Heart right ventricle (tissue), 16 donors: Measurements from ENCODE around the gene PHF24. TPM values are rescaled to one million over a fixed set of nuclear protein-coding genes. Genes with fewer than 3 reads are reported as not detected.
A peak's percentile ranks its signal among the peaks of the same experiment; 100 is the strongest.

Source experiments
- ATAC-seq, 8 donors: fragments of 200-7000 bp; cut with Tn5 transposase; one replicate each; pipeline ENCODE4 v1.9.1; 2020; ENCODE audit warnings: mild to moderate bottlenecking in 8 of 8, moderate library complexity in 8 of 8, moderate number of reproducible peaks in 1 of 8
- DNase-seq, 2 donors: peaks; one replicate each; pipeline ENCODE4 v3.0.0-alpha.2; 2020
- H3K27ac ChIP-seq, 10 donors: fragments of 200-600 bp; sonication (generic) in 2 of 10; one replicate each; pipeline versions ENCODE4 v1.5.0 to v1.8.0; 2020 to 2022; ENCODE audit warnings: mild to moderate bottlenecking in 3 of 10
- H3K27me3 ChIP-seq, 7 donors: fragments of 200-600 bp; one replicate each; pipeline ENCODE4 v1.8.0; 2021 to 2022; ENCODE audit warnings: mild to moderate bottlenecking in 2 of 7
- H3K36me3 ChIP-seq, 9 donors: fragments of 200-600 bp; sonication (generic) in 1 of 9; one replicate each; pipeline versions ENCODE4 v1.5.0 to v1.8.0; 2020 to 2022; ENCODE audit warnings: mild to moderate bottlenecking in 2 of 9
- H3K4me1 ChIP-seq, 9 donors: fragments of 200-600 bp; sonication (generic) in 1 of 9; one replicate each; pipeline versions ENCODE4 v1.5.0 to v1.8.0; 2020 to 2022; ENCODE audit warnings: mild to moderate bottlenecking in 4 of 9
- H3K4me3 ChIP-seq, 10 donors: fragments of 200-600 bp; sonication (generic) in 2 of 10; one replicate each; pipeline versions ENCODE4 v1.5.0 to v1.8.0; 2020 to 2022; ENCODE audit warnings: mild to moderate bottlenecking in 7 of 10, moderate library complexity in 2 of 10
- H3K9me3 ChIP-seq, 11 donors: fragments of 200-600 bp in 10 of 11; sonication (generic) in 2 of 11; one replicate each; pipeline versions ENCODE4 v1.5.0 to v1.8.0; 2013 to 2022; ENCODE audit warnings: mild to moderate bottlenecking in 2 of 11, control low read depth in 1 of 11, moderate library complexity in 1 of 11
- WGBS, 2 donors: extraction: QIAGEN DNeasy Blood & Tissue Kit; methylation state at CpG; one replicate each; pipeline ENCODE4 v1.1.7; 2013; ENCODE audit warnings: inconsistent platforms in 1 of 2; 5-methylcytosine and 5-hydroxymethylcytosine counted together
- intact Hi-C, 10 donors: fragments of 100-400 bp; cut with DNase I; formaldehyde crosslinking; loops; one replicate each; pipeline versions ENCODE4 v1.11.1 to v1.14.2; 2022
- polyA plus RNA-seq, 2 donors: library from polyadenylated mRNA; stranded (reverse); fragments of 200-250 nt; gene quantifications; one replicate each; pipeline ENCODE4 v1.2.3, GENCODE V29; 2013
- total RNA-seq, 10 donors: library from RNA; stranded (reverse); fragmentation: NEBNext Ultra II Directional in 3 of 10; extraction: Animal tissue kit (Norgen Biotek cat#: 25700) in 3 of 10; gene quantifications; one replicate each; pipeline versions ENCODE4 v1.2.1 to v1.2.4, GENCODE V29; 2021 to 2023
- TF ChIP-seq, protein P1 (sequence below), 9 donors: fragments of 200-600 bp; sonication (generic) in 2 of 9; IDR thresholded peaks; one replicate each; pipeline versions ENCODE4 v1.5.0 to v1.8.0; 2021 to 2022; ENCODE audit warnings: antibody characterized with exemption in 9 of 9, mild to moderate bottlenecking in 5 of 9, moderate library complexity in 1 of 9
- donor health status: Arrhythmogenic right ventricular cardiomyopathy.
- donor health status: ischemic (EF 13 %, LVEDD 7.1; RV severe dilation, severe dysfunction).
- donor health status: healthy with polysubstance abuse.
- donor health status: DM: no; HTN: yes; CAD: no.
- donor health status: DM: no; HTN: no; CAD: no.
- donor health status: ischemic (EF 25% LVEDD 6.9; RV normal size, moderate dysfunction).
- donor health status: ischemic (EF 25% LVEDD 5.7; RV mildly dilated, moderate dysfunction).
- donor health status: healthy.
- donor health status: DM: yes; HTN: yes; CAD: no.
- donor health status: Ischemic cardiomyopathy.
- donor health status: ischemic (EF 35%, LVEDD 5.7; RV mildly dilated, moderate dysfunction).
- donor health status: nonischemic (EF 11% LVEDD 7.7; RV severe dilation, severe dysfunction).
- donor health status: DM: yes; HTN: yes; CAD: no.
- donor health status: PGD.
- donor health status: ischemic (EF 29% LVEDD 5.4; RV normal size, mild dysfunction).
- donor health status: nonischemic (EF 23%, LVEDD 6.1; RV moderate dilation, normal function).

The PHF24 gene
- total and polyA plus RNA-seq, 12 donors: 0.07 to 2.2 (median 0.30) TPM

GRCh38 chr9:34976992-34977391, 18.9 kb downstream of the PHF24 start:
- WGBS, 2 donors: 87 to 94% methylated on average over 11 of the region's 11 CpGs
- Histone ChIP-seq H3K27ac (no peak overlapping the region), H3K36me3 (no peaks in the 10 kb centered on the region), H3K9me3 (no peaks in the 10 kb centered on the region), H3K4me1 (no peaks in the 10 kb centered on the region), H3K27me3 (peaks cover 0 to 4% (median 0%) of the 10 kb centered on the region in 7 donors), H3K4me3 (no peak overlapping the region)
- intact Hi-C loops: loop anchor here in 1 of 10 donors (5.0 kb wide), 1 partner anchor 75 kb away; no protein-coding TSS in a partner anchor
- DNase-seq (no peak), ATAC-seq (no peak)
- TF ChIP-seq, protein P1, sequence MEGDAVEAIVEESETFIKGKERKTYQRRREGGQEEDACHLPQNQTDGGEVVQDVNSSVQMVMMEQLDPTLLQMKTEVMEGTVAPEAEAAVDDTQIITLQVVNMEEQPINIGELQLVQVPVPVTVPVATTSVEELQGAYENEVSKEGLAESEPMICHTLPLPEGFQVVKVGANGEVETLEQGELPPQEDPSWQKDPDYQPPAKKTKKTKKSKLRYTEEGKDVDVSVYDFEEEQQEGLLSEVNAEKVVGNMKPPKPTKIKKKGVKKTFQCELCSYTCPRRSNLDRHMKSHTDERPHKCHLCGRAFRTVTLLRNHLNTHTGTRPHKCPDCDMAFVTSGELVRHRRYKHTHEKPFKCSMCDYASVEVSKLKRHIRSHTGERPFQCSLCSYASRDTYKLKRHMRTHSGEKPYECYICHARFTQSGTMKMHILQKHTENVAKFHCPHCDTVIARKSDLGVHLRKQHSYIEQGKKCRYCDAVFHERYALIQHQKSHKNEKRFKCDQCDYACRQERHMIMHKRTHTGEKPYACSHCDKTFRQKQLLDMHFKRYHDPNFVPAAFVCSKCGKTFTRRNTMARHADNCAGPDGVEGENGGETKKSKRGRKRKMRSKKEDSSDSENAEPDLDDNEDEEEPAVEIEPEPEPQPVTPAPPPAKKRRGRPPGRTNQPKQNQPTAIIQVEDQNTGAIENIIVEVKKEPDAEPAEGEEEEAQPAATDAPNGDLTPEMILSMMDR (IDR thresholded peaks at IDR 0.05): no peak

DNA sequence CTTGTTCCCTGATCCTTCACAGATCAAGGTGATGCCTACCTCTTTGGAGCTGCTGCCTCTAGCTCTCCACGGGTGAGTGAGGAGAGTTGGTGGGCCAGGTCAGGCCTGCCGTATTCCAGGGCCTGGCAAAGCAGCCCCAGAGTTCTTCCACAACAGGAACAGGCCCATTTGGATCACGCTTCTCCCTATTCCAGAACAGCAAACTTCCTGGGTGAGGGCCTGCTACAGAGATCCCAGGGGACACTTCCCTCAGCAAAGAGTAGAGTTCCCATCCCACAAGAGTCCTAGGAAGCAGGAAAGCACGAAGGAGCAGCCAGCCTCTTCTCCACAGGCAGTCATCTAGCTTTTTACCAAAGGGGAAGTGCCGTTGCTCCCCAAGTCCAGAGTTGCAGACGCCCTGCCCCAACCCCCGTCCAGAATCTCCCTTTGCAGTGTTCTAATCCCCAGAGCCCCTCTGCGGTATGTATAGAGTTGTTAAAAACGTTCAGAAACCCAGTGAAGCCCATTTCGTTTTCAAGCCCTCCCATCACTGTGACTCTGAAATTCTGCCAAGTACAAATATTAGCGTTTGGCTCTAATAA, 22.2 kb downstream of the PHF24 start:
- Histone ChIP-seq H3K36me3 (no peaks in the 10 kb centered on the region), H3K4me1 (peaks cover 0 to 20% (median 0%) of the 10 kb centered on the region in 9 donors), H3K27me3 (no peaks in the 10 kb centered on the region), H3K27ac (no peak overlapping the region), H3K4me3 (no peak overlapping the region), H3K9me3 (no peaks in the 10 kb centered on the region)
- 69 to 75% methylated on average over 11 of the region's 11 CpGs for WGBS, 2 donors
- intact Hi-C loops: loop anchor here in 7 of 10 donors (5.0 to 10.0 kb wide), 5 partner anchors 78 to 505 kb away; partner anchors contain the start of gene PIGO (in 1 of the 7)
- DNase-seq (no peak), ATAC-seq (no peak)
- TF ChIP-seq, protein P1 (IDR thresholded peaks at IDR 0.05): no peak

- H3K27ac ChIP-seq: peak overlapping the region in 1 of 10 donors; percentile 55
- ATAC-seq: no peak
- TF ChIP-seq, protein P1 (IDR thresholded peaks at IDR 0.05): no peak
- DNase-seq: no peak
- no peaks in the 10 kb centered on the region for H3K9me3 ChIP-seq
- intact Hi-C loops: loop anchor here in 7 of 10 donors (5.0 to 10.0 kb wide), 5 partner anchors 80 to 502 kb away; partner anchors contain the start of gene PIGO (in 1 of the 7)
- H3K4me1 ChIP-seq: peaks cover 0 to 30% (median 0%) of the 10 kb centered on the region in 9 donors
- H3K36me3 ChIP-seq: no peaks in the 10 kb centered on the region
- WGBS, 2 donors: 80 to 82% methylated on average over 7 of the region's 7 CpGs
- H3K4me3 ChIP-seq: no peak overlapping the region
- no peaks in the 10 kb centered on the region for H3K27me3 ChIP-seq
Measured at GRCh38 chr9:34982361-34982760, 24.3 kb downstream of the PHF24 start.

GRCh38 chr9:34983209-34983608, 25.1 kb downstream of the PHF24 start:
- no peak overlapping the region for H3K4me3 ChIP-seq
- peak overlapping the region in 1 of 10 donors; percentile 55 for H3K27ac ChIP-seq
- DNase-seq: no peak
- ATAC-seq: no peak
- TF ChIP-seq, protein P1 (IDR thresholded peaks at IDR 0.05): no peak
- H3K36me3 ChIP-seq: no peaks in the 10 kb centered on the region
- 84 to 87% methylated on average over 2 of the region's 2 CpGs for WGBS, 2 donors
- H3K27me3 ChIP-seq: no peaks in the 10 kb centered on the region
- peaks cover 0 to 34% (median 0%) of the 10 kb centered on the region in 9 donors for H3K4me1 ChIP-seq
- H3K9me3 ChIP-seq: no peaks in the 10 kb centered on the region
- intact Hi-C loops: loop anchor here in 7 of 10 donors (5.0 to 10.0 kb wide), 5 partner anchors 81 to 502 kb away; partner anchors contain the start of gene PIGO (in 1 of the 7)
